ENCODE results near the gene FANK1.

GRCh38 chr10:126057494-126057893 is 161.1 kb downstream of the FANK1 start:
- TF ChIP-seq, protein P1, sequence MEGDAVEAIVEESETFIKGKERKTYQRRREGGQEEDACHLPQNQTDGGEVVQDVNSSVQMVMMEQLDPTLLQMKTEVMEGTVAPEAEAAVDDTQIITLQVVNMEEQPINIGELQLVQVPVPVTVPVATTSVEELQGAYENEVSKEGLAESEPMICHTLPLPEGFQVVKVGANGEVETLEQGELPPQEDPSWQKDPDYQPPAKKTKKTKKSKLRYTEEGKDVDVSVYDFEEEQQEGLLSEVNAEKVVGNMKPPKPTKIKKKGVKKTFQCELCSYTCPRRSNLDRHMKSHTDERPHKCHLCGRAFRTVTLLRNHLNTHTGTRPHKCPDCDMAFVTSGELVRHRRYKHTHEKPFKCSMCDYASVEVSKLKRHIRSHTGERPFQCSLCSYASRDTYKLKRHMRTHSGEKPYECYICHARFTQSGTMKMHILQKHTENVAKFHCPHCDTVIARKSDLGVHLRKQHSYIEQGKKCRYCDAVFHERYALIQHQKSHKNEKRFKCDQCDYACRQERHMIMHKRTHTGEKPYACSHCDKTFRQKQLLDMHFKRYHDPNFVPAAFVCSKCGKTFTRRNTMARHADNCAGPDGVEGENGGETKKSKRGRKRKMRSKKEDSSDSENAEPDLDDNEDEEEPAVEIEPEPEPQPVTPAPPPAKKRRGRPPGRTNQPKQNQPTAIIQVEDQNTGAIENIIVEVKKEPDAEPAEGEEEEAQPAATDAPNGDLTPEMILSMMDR (IDR thresholded peaks at IDR 0.05): no peak
- TF ChIP-seq POLR2A (IDR thresholded peaks at IDR 0.05): no peak
- TF ChIP-seq EP300 (IDR thresholded peaks at IDR 0.05): no peak
- TF ChIP-seq POLR2AphosphoS5 (IDR thresholded peaks at IDR 0.05): no peak

Measured in upper lobe of left lung (tissue), 4 donors.